ENCODE measurements around the gene GABARAP.

GRCh38 chr17:7237761-7238419 lies 4.4 kb downstream of the GABARAP start:
- no peak for TF ChIP-seq CTCF (IDR thresholded peaks at IDR 0.05; ENCODE audit: insufficient read depth, low read length, poor library complexity, severe bottlenecking)
- no peak for TF ChIP-seq EZH2phosphoT487 (conservative IDR thresholded peaks at IDR 0.05; ENCODE audit: low read length)
